GM18868 (cell line): ENCODE measurements around the gene GLIS2.
A peak's percentile ranks its signal among the peaks of the same experiment; 100 is the strongest.

Experiments used
- ATAC-seq: cut with Tn5 transposase; IDR thresholded peaks from one replicate; pipeline ENCODE4 v1.9.1; 2021; ENCODE audit warnings: mild to moderate bottlenecking, moderate library complexity; ENCODE audit not compliant: unreplicated experiment

The GLIS2 gene

GRCh38 chr16:4367393-4367856, 51.6 kb downstream of the GLIS2 start:
- no peak for ATAC-seq

- ATAC-seq: no peak
Observed at GRCh38 chr16:4369007-4369733, 53.3 kb downstream of the GLIS2 start.

- ATAC-seq: no peak
Observed at GRCh38 chr16:4370151-4370550, 54.3 kb downstream of the GLIS2 start.

GRCh38 chr16:4370570-4371356, 54.9 kb downstream of the GLIS2 start:
- ATAC-seq: no peak

GRCh38 chr16:4371357-4372000, 55.6 kb downstream of the GLIS2 start, which contains the start of gene VASN:
Gene VASN, plus strand, starts transcription at chr16:4371848. Its CDS starts 9,030 bp downstream, at chr16:4380878.
- ATAC-seq: peak; percentile 79

GRCh38 chr16:4372001-4372577, 56.2 kb downstream of the GLIS2 start:
- ATAC-seq: no peak

GRCh38 chr16:4372578-4373355, 56.9 kb downstream of the GLIS2 start:
- ATAC-seq: no peak

GRCh38 chr16:4373356-4373908, 57.6 kb downstream of the GLIS2 start:
- ATAC-seq: no peak

GRCh38 chr16:4373909-4374742, 58.3 kb downstream of the GLIS2 start:
- no peak for ATAC-seq

GRCh38 chr16:4375717-4376116, 59.9 kb downstream of the GLIS2 start:
- ATAC-seq: no peak

- ATAC-seq: no peak
Observed at GRCh38 chr16:4376126-4376892, 60.4 kb downstream of the GLIS2 start.

- no peak for ATAC-seq
Observed at GRCh38 chr16:4376893-4377572, 61.2 kb downstream of the GLIS2 start.

GRCh38 chr16:4377573-4378154, 61.8 kb downstream of the GLIS2 start:
- no peak for ATAC-seq

- no peak for ATAC-seq
Observed at GRCh38 chr16:4378161-4378666, 62.3 kb downstream of the GLIS2 start.

GRCh38 chr16:4378999-4379690, 63.3 kb downstream of the GLIS2 start:
- no peak for ATAC-seq

GRCh38 chr16:4380119-4381063, 64.5 kb downstream of the GLIS2 start:
- no peak for ATAC-seq
